Activated T-helper 2 cell treated with anti-CD3 and anti-CD28 coated beads, Interferon-gamma antibody, Interleukin-2, Interleukin-4, amounts not matched to agents 10 μg/mL and 5 μg/mL and 100 μg/mL, durations not matched to agents 14 hours and 24 hours and 36 hours (primary cell): Measurements from ENCODE around the gene FAM222B. TPM values are rescaled to one million over a fixed set of nuclear protein-coding genes. Genes with fewer than 3 reads are reported as not detected.

ENCODE experiments used
- DNase-seq: peaks from one replicate; pipeline ENCODE4 v3.0.0; 2021; ENCODE audit warnings: low spot score
- H3K27ac Mint-ChIP-seq: one replicate; pipeline ENCODE4 v1.8.0; 2021; ENCODE audit warnings: mixed read lengths
- H3K27me3 Mint-ChIP-seq: one replicate; pipeline ENCODE4 v1.8.0; 2021; ENCODE audit warnings: low read depth, mixed read lengths
- H3K36me3 Mint-ChIP-seq: one replicate; pipeline ENCODE4 v1.8.0; 2021; ENCODE audit warnings: low read depth, mixed read lengths
- H3K4me1 Mint-ChIP-seq: one replicate; pipeline ENCODE4 v1.8.0; 2021; ENCODE audit warnings: low read depth, mixed read lengths
- H3K4me3 Mint-ChIP-seq: one replicate; pipeline ENCODE4 v1.8.0; 2021; ENCODE audit warnings: low read depth, mild to moderate bottlenecking, moderate library complexity, mixed read lengths
- H3K9me3 Mint-ChIP-seq: one replicate; pipeline ENCODE4 v1.8.0; 2021; ENCODE audit warnings: mixed read lengths
- intact Hi-C: fragments of 100-400 bp; cut with micrococcal nuclease; formaldehyde crosslinking; loops from one replicate; pipeline ENCODE4 v1.15.1; 2023
- total RNA-seq: library from RNA; stranded (reverse); gene quantifications from 2 replicates; pipeline ENCODE4 v1.2.3, GENCODE V29; 2022

FAM222B gene
- total RNA-seq, 1 donor from 2014 or later: 19.6 TPM

DNA sequence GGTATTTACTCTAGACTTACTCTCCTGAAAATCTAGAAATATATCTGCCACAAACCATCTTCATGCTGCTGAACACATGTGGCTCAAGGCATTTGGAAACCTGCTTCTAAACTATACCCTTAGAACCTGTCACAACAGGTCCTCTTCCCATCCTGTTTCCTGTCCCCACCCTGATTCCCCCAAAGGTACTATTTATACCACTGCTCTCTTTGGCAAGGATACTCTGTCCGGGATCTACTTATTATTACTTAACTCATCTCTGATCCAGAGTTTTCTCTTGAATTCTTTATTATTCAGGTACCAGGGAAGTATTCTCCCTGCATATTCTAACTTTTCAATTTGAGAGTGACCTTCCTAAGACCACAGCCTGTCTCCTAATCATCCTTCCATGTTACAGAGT is 65.4 kb downstream of the FAM222B start:
- H3K4me3 Mint-ChIP-seq: no peak overlapping the region
- peaks cover 22% of the 10 kb centered on the region for H3K4me1 Mint-ChIP-seq
- peaks cover 19% of the 10 kb centered on the region for H3K36me3 Mint-ChIP-seq
- DNase-seq: no peak
- no peak overlapping the region for H3K27ac Mint-ChIP-seq
- intact Hi-C loops: loop anchor here (5.0 kb wide), 1 partner anchor 35 kb away; no protein-coding TSS in a partner anchor
- H3K9me3 Mint-ChIP-seq: no peaks in the 10 kb centered on the region
- no peaks in the 10 kb centered on the region for H3K27me3 Mint-ChIP-seq

DNA sequence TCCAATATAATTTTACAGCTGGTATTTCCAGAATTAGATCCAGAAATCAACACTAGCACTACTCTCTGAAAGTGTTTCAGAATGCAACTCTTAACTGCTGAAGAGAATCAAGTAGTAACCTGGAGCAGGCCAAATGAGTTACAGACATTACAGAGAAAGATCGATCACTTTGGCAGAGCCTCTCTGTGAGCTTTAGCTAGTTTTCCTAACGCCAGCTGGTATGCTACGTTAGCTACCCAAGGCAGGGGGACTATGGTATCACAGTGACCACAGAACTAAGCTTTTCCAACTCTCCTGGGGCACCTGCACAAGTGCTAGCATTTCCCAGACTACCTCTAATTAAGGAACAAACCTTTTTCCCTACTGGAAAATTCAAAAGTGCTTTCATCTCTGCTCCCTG is 68.4 kb downstream of the FAM222B start:
- H3K4me3 Mint-ChIP-seq: no peak overlapping the region
- DNase-seq: no peak
- peaks cover 17% of the 10 kb centered on the region for H3K36me3 Mint-ChIP-seq
- H3K4me1 Mint-ChIP-seq: peaks cover 21% of the 10 kb centered on the region
- intact Hi-C loops: no loop called here
- H3K27me3 Mint-ChIP-seq: no peaks in the 10 kb centered on the region
- H3K27ac Mint-ChIP-seq: no peak overlapping the region
- no peaks in the 10 kb centered on the region for H3K9me3 Mint-ChIP-seq

DNA sequence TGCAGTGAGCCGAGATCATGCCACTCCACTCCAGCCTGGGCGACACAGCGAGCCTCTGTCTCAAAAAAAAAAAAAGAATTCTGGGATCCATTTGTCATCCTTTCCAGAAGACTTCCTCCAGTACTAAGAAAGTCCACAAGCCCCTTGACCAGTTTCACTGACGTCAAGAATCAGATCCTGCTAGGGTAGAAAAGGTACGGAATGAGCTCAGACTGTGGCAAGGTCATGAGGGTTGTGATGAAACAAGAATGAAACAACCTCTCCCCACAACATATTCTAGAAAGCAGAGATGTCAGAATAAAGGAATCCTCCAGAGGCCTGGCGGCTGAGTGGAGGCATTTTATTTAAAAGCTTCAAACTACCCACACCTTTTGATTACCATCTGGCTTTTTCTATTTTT is 68.9 kb downstream of the FAM222B start:
- Mint-ChIP-seq H3K9me3 (no peaks in the 10 kb centered on the region), H3K4me3 (no peak overlapping the region), H3K27me3 (no peaks in the 10 kb centered on the region), H3K36me3 (peaks cover 12% of the 10 kb centered on the region), H3K27ac (no peak overlapping the region), H3K4me1 (peaks cover 17% of the 10 kb centered on the region)
- no peak for DNase-seq
- intact Hi-C loops: no loop called here

DNA sequence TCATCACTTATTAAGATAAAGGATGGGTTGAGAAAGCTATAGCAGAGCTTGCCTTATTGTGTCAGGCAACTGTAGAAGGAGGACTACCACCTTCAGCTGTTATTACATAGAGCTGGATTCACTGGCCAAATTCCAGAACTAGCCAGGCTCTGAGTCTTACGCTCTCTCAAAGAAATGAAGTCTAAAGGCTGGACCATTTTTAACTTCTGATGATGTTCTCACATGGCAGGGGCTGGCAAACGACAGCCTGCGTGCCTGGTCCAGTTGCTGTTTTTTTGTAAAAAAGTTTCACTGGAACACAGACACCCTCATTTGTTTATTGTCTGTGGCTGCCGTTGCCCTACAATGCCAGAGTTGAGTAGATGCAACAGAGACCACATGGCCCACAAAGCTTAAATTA is 77.6 kb downstream of the FAM222B start:
- peaks cover 13% of the 10 kb centered on the region for H3K4me1 Mint-ChIP-seq
- no peaks in the 10 kb centered on the region for H3K9me3 Mint-ChIP-seq
- H3K27me3 Mint-ChIP-seq: no peaks in the 10 kb centered on the region
- H3K4me3 Mint-ChIP-seq: no peak overlapping the region
- no peak overlapping the region for H3K27ac Mint-ChIP-seq
- no peak for DNase-seq
- H3K36me3 Mint-ChIP-seq: peaks cover 33% of the 10 kb centered on the region
- intact Hi-C loops: no loop called here

DNA sequence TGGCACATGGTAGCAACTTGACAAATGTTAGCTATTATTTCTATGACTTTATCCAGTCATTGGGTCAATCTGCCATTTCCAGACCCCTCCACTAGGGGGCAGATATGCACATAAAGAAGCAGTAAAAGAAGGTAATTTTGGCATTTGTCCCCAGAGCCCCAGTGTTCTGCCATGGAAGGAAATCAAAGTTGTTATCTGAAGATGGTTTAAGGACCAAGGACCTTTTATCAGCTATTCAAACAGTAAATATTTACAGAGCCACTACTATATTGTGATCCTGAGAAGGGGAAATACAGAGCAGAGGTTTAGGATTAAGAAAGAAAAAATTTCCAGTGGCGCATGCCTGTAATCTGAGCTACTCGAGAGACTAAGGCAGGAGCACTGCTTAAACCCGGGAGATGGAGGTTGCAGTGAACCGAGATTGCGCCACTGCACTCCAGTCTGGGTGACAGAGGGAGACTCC is 78.8 kb downstream of the FAM222B start:
- Mint-ChIP-seq H3K36me3 (peaks cover 36% of the 10 kb centered on the region), H3K9me3 (no peaks in the 10 kb centered on the region), H3K4me3 (no peak overlapping the region), H3K27ac (no peak overlapping the region), H3K27me3 (no peaks in the 10 kb centered on the region), H3K4me1 (peaks cover 13% of the 10 kb centered on the region)
- intact Hi-C loops: loop anchor here (1.0 to 5.0 kb wide), 4 partner anchors 48 to 152 kb away; partner anchors contain the start of genes DHRS13 and FAM222B
- DNase-seq: peak; percentile 60

DNA sequence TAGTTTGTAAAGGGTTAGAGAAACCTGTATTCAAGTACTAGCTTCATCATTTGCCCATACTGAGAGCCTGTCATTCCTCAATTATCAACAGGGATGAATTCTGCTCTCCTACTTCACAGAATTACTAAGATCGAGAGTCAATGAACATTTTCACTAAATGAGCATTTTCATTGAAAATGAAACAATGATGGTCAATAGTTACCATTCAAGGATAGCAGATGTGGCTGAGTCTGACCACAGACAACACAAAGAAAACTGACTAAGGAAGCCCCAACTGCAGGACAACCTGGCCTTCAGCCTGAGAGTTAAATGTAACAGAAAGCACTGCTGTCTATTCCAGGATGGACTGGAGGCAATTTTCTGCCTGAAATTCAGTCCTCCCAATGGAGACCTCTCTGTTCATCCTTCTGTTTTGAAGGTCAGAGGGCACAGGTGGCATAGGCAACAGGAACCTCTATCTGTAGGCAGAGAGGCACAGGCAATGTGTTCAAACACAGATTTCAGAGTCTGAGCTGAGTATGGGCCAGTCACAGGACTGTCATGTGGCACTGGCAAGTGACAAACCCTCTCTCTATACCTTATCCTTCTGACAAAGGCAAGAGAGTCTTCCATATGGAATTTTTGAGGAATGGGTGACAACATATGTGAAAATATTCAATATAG is 79.3 kb downstream of the FAM222B start:
- Mint-ChIP-seq H3K4me3 (no peak overlapping the region), H3K27me3 (no peaks in the 10 kb centered on the region), H3K9me3 (no peaks in the 10 kb centered on the region), H3K4me1 (peaks cover 13% of the 10 kb centered on the region), H3K36me3 (peaks cover 37% of the 10 kb centered on the region), H3K27ac (peak overlapping the region; percentile 24)
- no peak for DNase-seq
- intact Hi-C loops: loop anchor here (1.0 to 5.0 kb wide), 4 partner anchors 49 to 153 kb away; partner anchors contain the start of genes DHRS13 and FAM222B

DNA sequence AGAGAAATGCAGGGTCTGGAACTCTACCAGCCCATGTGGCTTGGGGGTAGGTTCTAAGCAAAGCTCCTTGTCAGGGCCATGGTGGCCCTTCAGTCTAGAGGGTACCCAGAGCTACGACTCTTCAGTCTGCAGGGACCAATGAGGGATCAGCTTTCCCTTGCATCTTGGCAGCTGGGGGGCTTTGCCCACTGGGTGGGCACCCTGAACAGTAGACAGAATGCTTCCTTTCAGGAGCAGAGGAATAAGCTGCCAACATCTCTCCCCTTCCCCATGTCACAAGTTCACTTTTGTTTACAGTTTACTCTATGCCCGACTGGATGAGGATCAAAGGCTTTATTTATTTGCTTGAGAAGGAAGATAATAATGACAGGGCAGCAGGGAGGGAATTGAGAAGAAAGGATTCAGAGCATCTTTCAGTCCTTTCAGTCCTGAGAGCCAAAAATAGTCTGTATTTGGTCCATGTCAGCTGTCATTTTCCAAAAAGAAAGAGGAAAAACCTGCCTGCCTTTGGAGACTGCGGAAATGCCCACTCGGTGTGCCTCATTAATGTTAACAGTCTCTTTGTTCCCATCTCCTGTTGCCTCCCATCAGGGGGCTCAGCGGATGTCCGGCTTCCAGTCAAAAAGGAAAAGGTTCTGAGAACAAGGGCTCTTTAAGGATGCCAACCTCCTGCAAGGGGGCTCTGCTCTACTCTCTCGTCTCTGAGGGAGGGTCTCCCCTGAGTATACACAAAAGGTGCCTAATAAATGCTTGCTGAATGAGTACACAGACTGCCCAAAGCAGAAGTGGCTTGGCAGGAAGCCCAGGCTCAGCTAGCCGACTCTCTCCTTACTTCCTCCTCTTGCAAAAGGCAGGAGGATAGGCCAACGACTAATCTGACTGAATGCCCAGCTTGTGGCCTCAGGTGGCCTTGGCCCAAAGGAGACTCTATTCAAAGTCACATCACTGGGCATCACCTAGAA is 81.7 kb downstream of the FAM222B start:
- Mint-ChIP-seq H3K27me3 (no peaks in the 10 kb centered on the region), H3K27ac (no peak overlapping the region), H3K4me1 (peaks cover 11% of the 10 kb centered on the region), H3K9me3 (no peaks in the 10 kb centered on the region), H3K36me3 (peaks cover 48% of the 10 kb centered on the region), H3K4me3 (no peak overlapping the region)
- DNase-seq: no peak
- intact Hi-C loops: loop anchor here (5.0 kb wide), 2 partner anchors 51 to 81 kb away; partner anchors contain the start of gene FAM222B

DNA sequence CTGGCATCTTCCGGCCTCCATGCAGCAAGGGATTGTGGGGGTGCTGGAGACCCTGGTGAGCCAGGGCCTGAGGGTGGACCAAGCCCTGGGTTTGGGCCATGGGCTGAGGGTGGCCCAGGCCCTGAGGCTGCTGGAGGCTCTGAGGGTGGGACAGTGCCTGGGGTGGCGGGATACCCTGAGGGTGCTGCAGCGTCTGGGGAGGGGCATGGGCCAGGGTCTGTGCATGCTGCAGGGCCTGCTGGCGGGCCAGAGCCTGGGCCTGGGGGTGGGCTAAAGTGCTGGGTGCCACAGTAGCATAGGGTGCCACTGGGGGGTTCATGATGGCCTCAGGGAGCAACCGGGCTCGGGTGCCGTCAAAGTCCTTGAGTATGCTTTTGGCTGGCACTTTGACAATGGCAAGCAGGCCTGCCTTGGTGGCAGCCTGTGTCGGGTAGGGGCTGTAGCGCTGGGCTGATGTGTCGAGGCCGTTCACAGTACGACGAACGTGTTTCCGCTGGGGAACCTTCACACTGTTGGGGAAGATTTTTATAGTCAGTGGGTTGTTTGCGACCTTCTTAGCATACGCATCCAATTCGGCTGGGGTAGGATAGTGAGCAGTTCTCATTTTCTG is 83.2 kb downstream of the FAM222B start:
- Mint-ChIP-seq H3K27ac (no peak overlapping the region), H3K9me3 (no peaks in the 10 kb centered on the region), H3K4me3 (no peak overlapping the region), H3K4me1 (peaks cover 7% of the 10 kb centered on the region), H3K36me3 (peaks cover 42% of the 10 kb centered on the region), H3K27me3 (no peaks in the 10 kb centered on the region)
- intact Hi-C loops: no loop called here
- DNase-seq: no peak

DNA sequence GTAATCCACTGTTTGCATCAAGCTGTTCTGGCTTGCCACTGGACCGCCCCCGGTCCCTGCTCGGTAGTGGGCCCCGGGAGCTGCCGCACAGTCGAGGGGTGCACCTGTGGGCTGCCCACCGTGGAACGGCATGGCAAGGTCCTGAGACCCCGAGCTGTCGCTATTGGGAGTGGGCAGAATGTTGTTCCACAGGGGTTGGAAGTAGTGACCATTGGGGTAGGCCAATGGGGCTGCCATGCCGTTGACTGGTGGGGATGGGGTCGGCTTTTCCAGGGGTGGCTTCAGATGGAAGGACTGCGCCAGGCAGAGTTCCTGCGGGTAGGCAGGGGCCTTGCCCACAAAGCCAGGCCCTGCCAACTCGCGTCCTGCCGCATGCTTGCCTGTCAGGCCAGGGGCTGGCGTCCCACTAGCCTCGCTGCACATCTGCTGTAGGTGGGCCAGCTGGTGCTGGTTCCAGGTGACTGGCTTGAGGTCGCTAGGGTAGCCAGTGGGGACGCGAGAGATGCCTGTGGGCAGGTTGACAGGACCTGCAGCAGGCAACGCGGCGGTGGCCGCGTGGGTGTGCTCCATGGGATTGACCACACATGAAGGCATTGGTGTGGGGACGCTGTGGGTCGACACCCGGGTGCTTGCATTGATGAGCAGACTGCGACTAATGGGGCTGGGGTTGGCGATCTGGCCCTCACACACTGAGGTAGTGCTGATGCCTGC is 84.0 kb downstream of the FAM222B start:
- Mint-ChIP-seq H3K4me1 (peaks cover 4% of the 10 kb centered on the region), H3K4me3 (no peak overlapping the region), H3K27ac (no peak overlapping the region), H3K36me3 (peaks cover 39% of the 10 kb centered on the region), H3K27me3 (no peaks in the 10 kb centered on the region), H3K9me3 (no peaks in the 10 kb centered on the region)
- intact Hi-C loops: no loop called here
- no peak for DNase-seq

DNA sequence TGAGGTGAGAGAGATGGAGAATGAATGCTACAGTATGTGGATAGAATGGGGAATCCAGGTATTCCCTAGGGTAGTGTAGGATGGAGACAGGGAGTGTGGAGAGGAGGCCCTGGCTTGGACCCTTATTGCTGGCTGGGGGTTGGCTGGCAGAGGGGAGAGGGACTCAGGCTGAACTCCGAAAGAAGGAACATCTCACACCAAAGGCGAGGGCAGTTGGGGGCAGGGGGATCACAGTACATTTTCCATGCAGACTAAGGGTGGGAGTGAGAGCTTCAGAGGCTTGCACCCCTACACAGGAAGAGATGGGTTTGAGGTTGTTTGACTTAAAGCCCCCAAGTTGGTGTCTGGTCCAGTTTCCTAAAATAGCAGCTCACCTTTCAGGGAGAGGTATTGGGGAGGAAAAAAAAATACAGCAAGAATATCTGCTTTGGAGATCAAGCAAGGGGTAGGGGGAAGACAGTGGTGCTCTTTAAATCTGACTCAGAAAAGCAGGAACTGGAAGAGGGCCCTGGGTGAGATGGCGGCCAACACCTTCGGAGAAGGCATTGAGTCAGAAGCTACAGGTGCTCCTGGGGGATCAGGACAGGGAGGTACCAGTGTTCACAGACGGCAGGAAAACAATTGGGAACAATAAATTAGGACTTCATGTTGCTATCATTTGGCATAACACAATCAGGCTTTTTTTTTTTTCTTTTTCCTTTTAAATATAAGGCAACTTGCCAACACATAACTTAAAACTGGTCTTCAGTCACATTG is 86.4 kb downstream of the FAM222B start:
- no peak for DNase-seq
- Mint-ChIP-seq H3K27ac (no peak overlapping the region), H3K4me3 (no peak overlapping the region), H3K27me3 (no peaks in the 10 kb centered on the region), H3K9me3 (no peaks in the 10 kb centered on the region), H3K4me1 (peaks cover 3% of the 10 kb centered on the region), H3K36me3 (peaks cover 43% of the 10 kb centered on the region)
- intact Hi-C loops: no loop called here

DNA sequence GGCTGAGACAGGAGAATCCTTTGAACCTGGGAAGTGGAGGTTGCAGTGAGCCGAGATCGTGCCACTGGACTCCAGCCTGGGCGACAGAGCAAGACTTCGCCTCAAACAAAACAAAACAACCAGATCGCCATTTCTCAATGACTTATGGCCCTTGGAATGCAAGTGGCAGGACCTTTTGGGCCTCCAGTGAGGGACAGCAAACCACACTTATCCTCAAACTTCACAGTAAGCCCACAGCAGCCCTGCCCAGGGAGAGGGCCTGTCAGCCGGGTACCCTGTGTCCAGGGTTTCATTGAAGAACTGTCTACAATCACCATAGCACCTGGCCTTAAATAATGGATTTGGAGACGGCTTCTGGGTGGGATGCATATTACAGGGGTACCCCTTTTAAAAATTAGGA is 87.1 kb downstream of the FAM222B start:
- no peaks in the 10 kb centered on the region for H3K9me3 Mint-ChIP-seq
- peaks cover 3% of the 10 kb centered on the region for H3K4me1 Mint-ChIP-seq
- intact Hi-C loops: no loop called here
- no peak overlapping the region for H3K27ac Mint-ChIP-seq
- no peak for DNase-seq
- peaks cover 44% of the 10 kb centered on the region for H3K36me3 Mint-ChIP-seq
- no peaks in the 10 kb centered on the region for H3K27me3 Mint-ChIP-seq
- no peak overlapping the region for H3K4me3 Mint-ChIP-seq
